CD4-positive, alpha-beta T cell treated with Interleukin-21 for 1 hour (primary cell): ENCODE results near the gene PDZK1.
A peak's percentile ranks its signal among the peaks of the same experiment; 100 is the strongest.
"Not testable (repeated sequence)": the region's sequence is repeated elsewhere in the genome, so short reads cannot be mapped to it uniquely, and the experiment has no call there.

Source experiments
- DNase-seq: peaks from one replicate; pipeline ENCODE4 v3.0.0-alpha.2; 2020

PDZK1 gene

DNA sequence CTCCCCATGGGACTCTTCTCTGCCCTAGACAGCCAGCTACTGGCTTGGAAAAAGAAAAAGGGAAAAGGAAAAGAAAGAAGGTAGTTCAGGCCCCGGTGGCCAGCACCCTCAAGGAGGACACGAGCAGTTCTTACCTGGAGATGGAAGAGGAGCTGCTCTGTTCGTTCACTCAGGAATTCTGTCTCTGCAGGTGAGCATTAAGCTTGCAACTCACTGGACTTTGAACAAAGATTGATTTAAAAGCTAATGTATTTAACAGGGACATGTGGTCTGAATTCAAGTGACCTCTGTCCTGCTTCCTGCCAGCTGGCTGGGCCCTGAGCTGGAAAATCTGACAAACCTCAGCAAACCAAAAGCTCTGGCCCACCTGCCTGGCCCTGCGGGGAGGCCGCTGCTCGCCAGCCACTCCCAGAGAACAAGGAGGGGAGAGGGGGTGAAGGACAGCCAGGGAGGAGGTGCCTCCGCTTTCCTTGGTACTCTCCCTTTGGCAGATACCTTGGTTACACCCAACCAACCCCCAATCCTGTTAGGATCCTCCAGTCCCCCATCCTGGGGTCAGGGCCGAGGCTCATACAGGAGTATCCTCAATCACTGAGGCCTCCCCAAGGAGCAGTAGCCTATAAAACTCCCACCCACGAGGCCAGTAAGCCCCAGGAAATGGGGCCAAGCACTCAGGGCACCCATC, at the start of gene PDZK1:
Gene PDZK1 (minus strand): TSS at position 186 of the 685 bp plus-strand sequence. CDS start 19,347 bp downstream, outside the sequence.
- no peak for DNase-seq

DNA sequence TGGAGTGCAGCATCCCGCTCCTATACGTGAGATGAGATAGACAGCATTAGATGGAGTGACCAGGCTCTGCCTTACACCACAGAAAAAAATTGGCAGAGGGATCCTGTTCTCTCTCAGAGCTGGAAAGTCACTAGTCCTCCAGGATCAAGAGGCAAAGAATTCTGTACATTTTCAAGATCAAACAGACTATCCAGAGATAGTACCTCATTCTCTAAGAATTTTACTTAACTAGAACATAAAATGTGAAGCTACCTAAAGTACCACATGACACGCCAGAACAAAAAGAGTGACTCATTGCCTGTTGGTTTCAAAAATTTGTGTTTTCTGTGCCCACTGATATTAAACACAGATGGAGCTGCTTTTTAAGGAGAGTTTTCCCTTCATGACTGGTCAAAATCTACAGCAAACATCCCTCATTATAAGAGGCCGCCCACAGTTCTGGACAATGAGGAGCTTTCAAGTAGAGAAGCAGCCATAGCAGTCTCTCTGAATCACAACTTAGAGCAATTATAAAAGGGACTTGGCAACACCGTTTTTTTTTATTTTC, 44.4 kb upstream of the PDZK1 start:
- DNase-seq, result no peak

DNA sequence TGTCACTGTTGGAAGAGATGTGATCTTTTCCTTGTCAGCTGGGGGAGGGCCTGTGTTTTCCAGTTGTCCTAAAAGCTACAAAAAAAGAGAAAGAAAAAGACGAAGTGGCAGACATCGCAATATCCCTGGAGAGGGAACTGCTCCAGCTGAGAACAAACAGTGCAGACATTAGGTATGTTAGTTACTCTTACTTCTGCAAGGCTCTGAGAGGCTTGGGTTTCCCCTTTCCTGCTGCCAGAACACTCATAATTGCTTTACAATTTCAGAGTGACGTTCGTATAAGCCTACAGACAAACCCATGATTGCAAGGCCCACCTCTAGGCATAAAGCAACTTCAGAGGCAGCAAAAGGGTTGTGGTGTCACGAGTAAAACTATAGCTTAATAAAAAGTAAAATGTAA, 43.3 kb upstream of the PDZK1 start:
- no peak for DNase-seq

DNA sequence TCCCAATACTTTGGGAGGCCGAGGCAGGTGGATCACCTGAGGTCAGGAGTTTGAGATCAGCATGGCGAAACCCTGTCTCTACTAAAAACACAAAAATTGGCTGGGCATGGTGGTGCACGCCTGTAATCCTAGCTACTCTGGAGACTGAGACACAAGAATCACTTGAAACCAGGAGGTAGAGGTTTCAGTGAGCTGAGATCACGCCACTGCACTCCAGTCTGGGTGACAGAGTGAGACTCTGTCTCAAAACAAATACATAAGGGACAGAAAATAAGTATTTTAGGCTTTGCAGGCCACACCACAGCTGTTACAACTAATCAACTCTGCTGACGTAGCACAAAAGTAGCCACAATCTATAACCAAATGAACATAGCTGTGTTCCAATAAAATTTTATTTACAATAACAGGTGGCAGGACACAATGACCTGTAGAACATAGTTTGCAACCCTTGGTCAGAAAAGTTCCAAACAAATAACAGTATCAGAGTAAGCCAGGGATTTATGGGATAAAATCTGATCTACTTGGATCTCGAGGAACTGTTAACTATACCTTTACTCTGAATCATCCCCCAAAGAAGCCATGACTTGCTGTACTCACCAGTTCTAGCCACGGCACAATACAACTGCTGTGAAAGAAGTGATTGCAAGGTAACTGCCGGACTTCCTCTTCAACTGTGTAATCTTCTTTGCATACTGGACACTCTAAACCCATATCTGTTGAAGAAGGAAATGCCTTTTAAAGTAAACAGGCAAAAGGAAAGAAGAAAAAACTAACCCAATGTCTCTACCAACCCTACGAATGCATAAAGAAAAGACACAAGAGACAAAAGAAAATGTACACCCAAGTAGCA, 40.5 kb upstream of the PDZK1 start:
- no peak for DNase-seq

- no peak for DNase-seq
These were observed 33.1 kb upstream of the PDZK1 start for GRCh38 chr1:145740269-145740668.

- DNase-seq, result no peak
These were observed 29.0 kb upstream of the PDZK1 start for GRCh38 chr1:145736191-145736590.

- no peak for DNase-seq
These were observed 23.7 kb upstream of the PDZK1 start for GRCh38 chr1:145730900-145731299.

GRCh38 chr1:145730467-145730866, 23.3 kb upstream of the PDZK1 start:
- no peak for DNase-seq

- DNase-seq, result no peak
These were observed 22.7 kb upstream of the PDZK1 start for GRCh38 chr1:145729666-145730436.

DNA sequence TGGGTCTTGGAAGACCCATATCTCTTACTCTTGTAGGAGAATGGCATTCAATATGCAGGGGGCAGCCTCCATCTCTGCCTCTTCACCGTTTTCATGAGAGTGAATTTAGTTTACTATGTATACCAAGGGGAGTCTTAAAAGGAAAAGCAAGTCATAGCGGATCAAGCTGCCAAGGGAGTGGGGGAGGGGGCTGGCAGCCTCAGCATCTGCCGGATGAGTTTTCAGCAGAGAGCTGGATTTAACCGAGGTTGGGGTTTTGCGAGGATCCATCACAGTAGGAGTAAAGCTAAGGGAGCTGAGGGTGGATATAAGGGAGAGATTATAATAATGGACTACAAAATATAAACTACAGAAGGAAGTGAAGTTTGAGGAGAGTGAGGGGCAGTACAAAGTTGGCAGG, 22.0 kb upstream of the PDZK1 start:
- no peak for DNase-seq

- DNase-seq, result not testable (repeated sequence)
These were observed 19.0 kb upstream of the PDZK1 start for GRCh38 chr1:145726193-145726592.

GRCh38 chr1:145720878-145721671, 13.9 kb upstream of the PDZK1 start:
- peak; percentile 69 for DNase-seq

DNA sequence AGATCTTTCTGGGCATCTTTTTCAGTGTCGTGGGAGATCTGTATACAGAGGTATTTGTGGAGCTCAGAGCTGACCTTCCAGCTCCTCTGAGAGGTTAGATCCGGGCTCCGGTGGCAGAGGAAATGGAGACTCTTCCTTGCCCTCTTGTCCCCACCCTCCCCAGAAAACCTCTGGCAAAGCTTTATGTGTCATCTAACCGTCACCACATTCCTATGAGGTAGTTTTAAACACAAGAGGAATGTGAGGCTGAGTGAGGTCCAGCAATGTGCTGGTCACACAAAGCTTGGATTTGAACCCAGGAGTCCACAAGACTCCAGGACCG, 13.3 kb upstream of the PDZK1 start:
- no peak for DNase-seq

- DNase-seq, result peak; percentile 24
These were observed 12.3 kb upstream of the PDZK1 start, which contains the start of gene CD160 for GRCh38 chr1:145719230-145720079. CD160 (plus strand) TSS chr1:145719499; CDS start chr1:145728328, 8,829 bp downstream.

DNA sequence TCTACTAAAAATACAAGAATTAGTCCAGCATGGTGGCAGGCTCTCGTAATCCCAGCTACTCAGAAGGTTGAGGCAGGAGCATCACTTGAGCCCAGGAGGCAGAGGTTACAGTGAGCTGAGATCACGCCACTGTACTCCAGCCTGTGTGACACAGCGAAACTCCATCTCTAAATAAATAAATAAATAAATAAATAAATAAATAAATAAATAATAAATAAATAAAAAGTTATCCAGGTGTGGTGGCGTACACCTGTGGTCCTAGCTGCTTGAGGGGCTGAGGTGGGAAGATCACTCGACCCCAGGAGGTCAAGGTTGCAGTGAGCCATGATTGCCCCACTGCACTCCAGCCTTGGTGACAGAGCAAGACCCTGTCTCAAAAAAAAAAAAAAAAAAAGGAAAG, 11.3 kb upstream of the PDZK1 start:
- DNase-seq, result not testable (repeated sequence)

DNA sequence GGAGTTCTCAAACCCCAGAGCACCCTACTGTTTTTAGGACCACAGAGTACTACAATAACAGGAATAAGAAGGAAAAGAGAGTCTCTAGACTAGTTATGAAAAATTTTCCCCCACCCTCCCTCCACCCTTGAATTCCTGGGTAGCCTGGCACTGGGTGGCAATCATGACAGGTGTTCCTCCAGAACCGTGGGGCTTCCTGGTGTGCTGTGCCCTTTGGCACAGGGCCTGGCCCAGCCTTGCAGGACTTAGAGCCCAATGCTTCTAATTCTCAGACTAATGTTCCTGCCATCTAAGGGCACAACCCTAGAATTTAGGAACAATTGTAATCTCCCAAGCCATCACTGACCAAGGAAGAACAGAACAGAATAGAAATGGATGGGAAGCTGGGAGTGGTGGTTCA, 10.7 kb upstream of the PDZK1 start:
- DNase-seq, result no peak

DNA sequence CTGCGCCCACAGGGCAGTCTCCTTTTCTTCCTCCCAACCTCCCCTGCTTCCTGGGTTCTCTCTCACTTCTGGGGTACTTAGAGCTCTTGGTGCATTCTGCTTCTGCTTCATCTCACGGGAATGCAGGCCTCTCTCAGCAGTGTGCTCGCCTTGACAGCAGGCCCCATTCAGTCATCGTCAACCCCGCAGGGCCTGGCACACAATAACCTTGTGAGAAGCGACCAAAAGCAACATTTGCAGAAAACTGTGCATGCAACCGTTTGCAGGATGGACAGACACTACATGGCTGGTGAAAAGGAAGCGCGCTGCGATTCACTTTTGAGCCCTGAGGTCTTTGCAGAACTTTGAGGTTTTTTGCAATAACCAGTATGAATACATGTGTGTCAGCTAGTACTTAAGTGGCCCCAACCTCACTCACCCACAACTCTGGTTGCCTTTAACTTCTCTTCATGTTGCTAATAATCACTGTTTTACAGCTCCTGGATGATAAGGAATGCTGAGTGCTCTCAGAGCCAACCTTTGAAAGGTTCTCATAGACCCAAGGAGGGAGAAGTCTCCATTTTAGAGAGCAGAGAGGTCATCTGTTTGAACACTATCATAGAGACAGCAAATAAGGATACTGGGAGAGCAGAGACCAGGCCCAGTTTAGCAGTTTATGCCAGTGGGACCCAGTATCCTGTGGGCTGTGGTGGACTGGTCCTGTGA, 9.6 kb upstream of the PDZK1 start:
- DNase-seq, result no peak

DNA sequence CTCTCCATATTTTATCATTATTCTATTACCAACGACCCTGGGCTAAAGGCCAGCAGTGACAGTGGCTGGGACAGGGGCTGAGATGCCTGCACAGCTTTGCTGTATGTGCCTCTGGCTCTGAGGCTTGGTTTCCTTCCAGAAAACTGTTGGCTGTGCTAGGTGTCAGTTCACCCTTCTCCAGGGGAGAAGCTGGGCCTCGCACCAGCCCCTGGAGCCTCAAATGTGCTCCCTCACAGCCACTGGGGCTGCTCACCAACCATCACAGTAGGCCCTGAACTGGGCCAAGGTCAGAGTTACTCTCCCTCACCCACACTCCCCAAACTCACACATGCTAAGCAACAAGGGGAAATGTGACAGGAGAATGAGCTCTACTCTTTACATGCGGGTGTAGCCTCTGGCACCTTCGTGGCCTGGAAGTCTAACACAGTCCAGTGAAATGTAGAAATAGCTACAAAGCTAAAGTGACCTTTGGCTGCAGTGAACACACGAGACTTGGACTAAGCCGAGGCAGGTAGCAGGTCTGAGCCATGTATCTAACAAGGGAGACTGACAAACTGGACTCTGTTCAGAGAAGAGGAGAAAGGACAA, 7.5 kb upstream of the PDZK1 start:
- DNase-seq, result no peak

DNA sequence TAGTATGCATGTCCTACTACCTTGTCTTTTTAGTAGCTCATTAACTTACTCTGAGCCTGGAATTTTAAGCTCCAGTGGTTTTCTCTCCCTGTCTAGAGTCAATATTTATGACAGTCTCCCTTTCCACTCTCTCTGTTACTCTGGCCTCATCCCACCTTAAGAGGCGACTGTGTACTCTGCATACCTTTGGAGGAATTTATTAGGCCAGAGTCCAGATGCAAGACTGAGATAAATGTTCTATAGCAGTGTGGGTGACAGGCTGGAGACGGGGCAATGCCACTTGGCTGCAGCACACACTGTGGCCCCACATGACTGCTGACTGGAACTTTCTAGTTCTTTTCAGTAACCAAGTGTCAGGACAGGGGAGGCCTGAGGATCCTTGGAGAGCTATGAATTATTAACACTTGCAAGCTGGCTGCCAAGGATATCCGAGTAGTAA, 4.1 kb upstream of the PDZK1 start:
- DNase-seq, result no peak
